ENCODE results near the gene CAP2.

GRCh38 chr6:17494177-17494576 is 100.8 kb downstream of the CAP2 start:
- TF ChIP-seq EZH2phosphoT487 (IDR thresholded peaks at IDR 0.05; ENCODE audit: insufficient read depth, low read depth) (no peak), EZH2 (IDR thresholded peaks at IDR 0.05; ENCODE audit: insufficient read depth, poor library complexity, severe bottlenecking) (no peak)

All from GM23248 (cell line).